GM23338 (cell line): ENCODE data around the gene LAMB3. TPM values are rescaled to one million over a fixed set of nuclear protein-coding genes. Genes with fewer than 3 reads are reported as not detected.

Source experiments
- ATAC-seq: fragments of 200-7000 bp; cut with Tn5 transposase; 3 replicates; pipeline ENCODE4 v1.9.1; 2020
- DNase-seq: peaks from one replicate; pipeline ENCODE4 v3.0.0-alpha.2; 2015; ENCODE audit warnings: low spot score
- H2AFZ ChIP-seq: fragments of 200-600 bp; sonication (generic); 2 replicates; pipeline ENCODE4 v1.8.0; 2016; ENCODE audit warnings: antibody characterized with exemption, mild to moderate bottlenecking, moderate library complexity
- H3F3A ChIP-seq: fragments of 200-600 bp; sonication (generic); replicated peaks from 2 replicates; pipeline ENCODE4 v1.8.0; 2017; ENCODE audit warnings: antibody characterized with exemption, mixed run types, low read depth
- H3K27ac ChIP-seq: fragments of 200-600 bp; sonication (generic); 2 replicates; pipeline ENCODE4 v1.6.1; 2016; ENCODE audit warnings: low read depth
- H3K27me3 ChIP-seq: fragments of 200-600 bp; sonication (generic); 2 replicates; pipeline ENCODE4 v1.8.0; 2016; ENCODE audit warnings: mild to moderate bottlenecking, mixed run types, moderate library complexity; ENCODE audit not compliant: insufficient read depth
- H3K36me3 ChIP-seq: fragments of 200-600 bp; sonication (generic); 2 replicates; pipeline ENCODE4 v1.8.0; 2016; ENCODE audit warnings: mild to moderate bottlenecking; ENCODE audit not compliant: insufficient read depth
- H3K4me1 ChIP-seq: fragments of 200-600 bp; sonication (generic); 2 replicates; pipeline ENCODE4 v1.8.0; 2016; ENCODE audit warnings: mild to moderate bottlenecking, moderate library complexity; ENCODE audit not compliant: insufficient read depth
- H3K4me2 ChIP-seq: fragments of 200-600 bp; sonication (generic); 2 replicates; pipeline ENCODE4 v1.7.1; 2017; ENCODE audit warnings: mixed run types
- H3K4me3 ChIP-seq: fragments of 200-600 bp; sonication (generic); 2 replicates; pipeline ENCODE4 v1.6.1; 2016; ENCODE audit warnings: mixed run types
- H3K79me2 ChIP-seq: fragments of 200-600 bp; sonication (generic); replicated peaks from 2 replicates; pipeline ENCODE4 v1.8.0; 2017; ENCODE audit warnings: mild to moderate bottlenecking; ENCODE audit not compliant: insufficient read depth
- H3K9me2 ChIP-seq: fragments of 200-600 bp; sonication (generic); 2 replicates; pipeline ENCODE4 v1.8.0; 2017; ENCODE audit not compliant: insufficient read depth
- H4K20me1 ChIP-seq: fragments of 200-600 bp; sonication (generic); replicated peaks from 2 replicates; pipeline ENCODE4 v1.8.0; 2017; ENCODE audit warnings: mild to moderate bottlenecking; ENCODE audit not compliant: insufficient read depth
- H3K27ac Mint-ChIP-seq: 2 replicates; pipeline ENCODE4 v1.8.0; 2020; ENCODE audit warnings: inconsistent platforms, mild to moderate bottlenecking, moderate library complexity, mixed read lengths
- H3K27me3 Mint-ChIP-seq: 3 replicates; pipeline ENCODE4 v1.8.0; 2022; ENCODE audit warnings: low read depth, mild to moderate bottlenecking, moderate library complexity, mixed read lengths, inconsistent platforms; ENCODE audit not compliant: insufficient read depth, poor library complexity
- H3K36me3 Mint-ChIP-seq: 3 replicates; pipeline ENCODE4 v1.8.0; 2021; ENCODE audit warnings: low read depth, mild to moderate bottlenecking, inconsistent platforms, moderate library complexity, mixed read lengths
- H3K4me1 Mint-ChIP-seq: 3 replicates; pipeline ENCODE4 v1.8.0; 2020; ENCODE audit warnings: mild to moderate bottlenecking, inconsistent platforms, mixed read lengths
- H3K4me3 Mint-ChIP-seq: 3 replicates; pipeline ENCODE4 v1.8.0; 2021; ENCODE audit warnings: moderate library complexity, mild to moderate bottlenecking, inconsistent platforms, mixed read lengths
- H3K9me3 Mint-ChIP-seq: 3 replicates; pipeline ENCODE4 v1.8.0; 2020; ENCODE audit warnings: moderate library complexity, mild to moderate bottlenecking, inconsistent platforms, mixed read lengths
- CREB1 ChIP-seq: fragments of 250-450 bp; sonication (Bioruptor Pico); IDR thresholded peaks from 2 replicates; pipeline ENCODE4 v1.5.0; 2020; ENCODE audit warnings: low read depth, mild to moderate bottlenecking, moderate library complexity
- JUNB ChIP-seq: IDR thresholded peaks from one replicate; pipeline ENCODE4 v1.6.1; 2016; ENCODE audit warnings: antibody characterized with exemption; ENCODE audit not compliant: unreplicated experiment
- POLR2AphosphoS5 ChIP-seq: IDR thresholded peaks from 2 replicates; pipeline ENCODE4 v1.6.1; 2016; ENCODE audit warnings: antibody characterized with exemption, low read depth
- STAT1 ChIP-seq: IDR thresholded peaks from one replicate; pipeline ENCODE4 v1.6.1; 2016; ENCODE audit warnings: antibody characterized with exemption; ENCODE audit not compliant: unreplicated experiment
- ZNF114 ChIP-seq: fragments of 250-450 bp; sonication (Bioruptor Pico); IDR thresholded peaks from 2 replicates; pipeline ENCODE4 v1.5.0; 2020; ENCODE audit warnings: mild to moderate bottlenecking, moderate library complexity
- ZNF331 ChIP-seq: fragments of 250-450 bp; sonication (Bioruptor Pico); IDR thresholded peaks from 2 replicates; pipeline ENCODE4 v1.5.0; 2020; ENCODE audit warnings: low read depth, mild to moderate bottlenecking, moderate library complexity
- ZNF462 ChIP-seq: fragments of 250-450 bp; sonication (Bioruptor Pico); IDR thresholded peaks from 2 replicates; pipeline ENCODE4 v1.5.0; 2020; ENCODE audit warnings: mild to moderate bottlenecking, moderate library complexity
- polyA plus RNA-seq: library from polyadenylated mRNA; unstranded; fragments of >200 nt; fragmentation: Nextera tagmentation; extraction: Ambion mirVana; gene quantifications from 2 replicates; pipeline ENCODE4 v1.2.1, GENCODE V29; 2016
- total RNA-seq: library from RNA; depleted of rRNA; stranded (reverse); fragments of >200 nt; shearing (Covaris generic); gene quantifications from 2 replicates; pipeline ENCODE4 v1.2.3, GENCODE V29; 2014
- TF ChIP-seq, protein P1 (sequence below), 2 experiments: fragments of 200-600 bp in 1 of 2; sonication (generic) in 1 of 2; conservative IDR thresholded peaks; 2 replicates each; pipeline versions ENCODE4 v1.5.1 to v1.6.1; 2016 to 2017; ENCODE audit warnings: antibody characterized with exemption in 2 of 2, low read depth in 2 of 2, mild to moderate bottlenecking in 2 of 2, moderate library complexity in 1 of 2
- TF ChIP-seq, protein P2 (sequence below): IDR thresholded peaks from 2 replicates; pipeline ENCODE4 v1.6.1; 2016; ENCODE audit warnings: antibody characterized with exemption
- TF ChIP-seq, protein P3 (sequence below): IDR thresholded peaks from one replicate; pipeline ENCODE4 v1.6.1; 2018; ENCODE audit warnings: antibody characterized with exemption; ENCODE audit not compliant: unreplicated experiment

The LAMB3 gene
- total and polyA plus RNA-seq, 2 experiments from 2014 or later, result 0.05 to 0.52 TPM

DNA sequence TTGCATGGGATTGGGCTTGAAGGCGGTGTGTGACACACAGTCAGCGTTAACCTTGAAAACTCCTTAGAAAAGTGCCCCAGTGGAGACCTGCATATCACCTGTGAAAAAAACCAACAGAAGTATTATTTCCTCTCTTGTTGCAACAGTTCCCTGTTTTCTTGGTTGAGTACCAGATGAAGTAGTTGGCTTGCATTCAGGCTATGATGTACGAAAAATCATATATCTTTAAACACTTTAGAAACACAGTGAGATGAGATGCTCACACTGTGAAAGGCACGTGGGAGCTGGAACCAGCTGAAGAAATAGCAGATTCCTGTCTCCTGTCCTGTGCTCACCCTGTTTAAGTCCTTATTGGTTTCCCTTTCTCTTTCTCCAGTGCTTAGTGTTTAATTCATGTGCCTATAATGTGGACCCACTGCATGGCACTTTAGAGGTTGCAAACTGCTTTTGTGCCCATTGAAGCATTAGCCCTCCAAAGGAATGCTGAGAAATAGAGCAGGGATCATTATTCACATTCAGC lies 65.9 kb downstream of the LAMB3 start:
- H2AFZ ChIP-seq, result peak overlapping the region; percentile 95
- Mint-ChIP-seq H3K4me1 (peaks cover 13% of the 10 kb centered on the region), H3K4me3 (no peak overlapping the region; the same call in 2 of the 3 replicates), H3K27me3 (peaks cover 3% of the 10 kb centered on the region), H3K27ac (no peak overlapping the region), H3K36me3 (no peaks in the 10 kb centered on the region), H3K9me3 (peaks cover 6% of the 10 kb centered on the region; the same call in 2 of the 3 replicates)
- peak overlapping the region; percentile 79 for H3K4me2 ChIP-seq
- peak overlapping the region; percentile 56 for H3K4me3 ChIP-seq
- no peaks in the 10 kb centered on the region for H3K79me2 ChIP-seq
- no peaks in the 10 kb centered on the region for H3F3A ChIP-seq
- peaks cover 28% of the 10 kb centered on the region for H3K27me3 ChIP-seq
- TF ChIP-seq POLR2AphosphoS5 (no peak), ZNF462 (CRISPR knock-in tag) (no peak), ZNF331 (CRISPR knock-in tag) (no peak), CREB1 (no peak), STAT1 (no peak), ZNF114 (CRISPR knock-in tag) (no peak), JUNB (no peak)
- TF ChIP-seq, protein P1, sequence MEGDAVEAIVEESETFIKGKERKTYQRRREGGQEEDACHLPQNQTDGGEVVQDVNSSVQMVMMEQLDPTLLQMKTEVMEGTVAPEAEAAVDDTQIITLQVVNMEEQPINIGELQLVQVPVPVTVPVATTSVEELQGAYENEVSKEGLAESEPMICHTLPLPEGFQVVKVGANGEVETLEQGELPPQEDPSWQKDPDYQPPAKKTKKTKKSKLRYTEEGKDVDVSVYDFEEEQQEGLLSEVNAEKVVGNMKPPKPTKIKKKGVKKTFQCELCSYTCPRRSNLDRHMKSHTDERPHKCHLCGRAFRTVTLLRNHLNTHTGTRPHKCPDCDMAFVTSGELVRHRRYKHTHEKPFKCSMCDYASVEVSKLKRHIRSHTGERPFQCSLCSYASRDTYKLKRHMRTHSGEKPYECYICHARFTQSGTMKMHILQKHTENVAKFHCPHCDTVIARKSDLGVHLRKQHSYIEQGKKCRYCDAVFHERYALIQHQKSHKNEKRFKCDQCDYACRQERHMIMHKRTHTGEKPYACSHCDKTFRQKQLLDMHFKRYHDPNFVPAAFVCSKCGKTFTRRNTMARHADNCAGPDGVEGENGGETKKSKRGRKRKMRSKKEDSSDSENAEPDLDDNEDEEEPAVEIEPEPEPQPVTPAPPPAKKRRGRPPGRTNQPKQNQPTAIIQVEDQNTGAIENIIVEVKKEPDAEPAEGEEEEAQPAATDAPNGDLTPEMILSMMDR (conservative IDR thresholded peaks at IDR 0.05; ENCODE audit: low read depth in 2 of 2), result no peak
- TF ChIP-seq, protein P2, sequence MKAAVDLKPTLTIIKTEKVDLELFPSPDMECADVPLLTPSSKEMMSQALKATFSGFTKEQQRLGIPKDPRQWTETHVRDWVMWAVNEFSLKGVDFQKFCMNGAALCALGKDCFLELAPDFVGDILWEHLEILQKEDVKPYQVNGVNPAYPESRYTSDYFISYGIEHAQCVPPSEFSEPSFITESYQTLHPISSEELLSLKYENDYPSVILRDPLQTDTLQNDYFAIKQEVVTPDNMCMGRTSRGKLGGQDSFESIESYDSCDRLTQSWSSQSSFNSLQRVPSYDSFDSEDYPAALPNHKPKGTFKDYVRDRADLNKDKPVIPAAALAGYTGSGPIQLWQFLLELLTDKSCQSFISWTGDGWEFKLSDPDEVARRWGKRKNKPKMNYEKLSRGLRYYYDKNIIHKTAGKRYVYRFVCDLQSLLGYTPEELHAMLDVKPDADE, result no peak
- TF ChIP-seq, protein P3, sequence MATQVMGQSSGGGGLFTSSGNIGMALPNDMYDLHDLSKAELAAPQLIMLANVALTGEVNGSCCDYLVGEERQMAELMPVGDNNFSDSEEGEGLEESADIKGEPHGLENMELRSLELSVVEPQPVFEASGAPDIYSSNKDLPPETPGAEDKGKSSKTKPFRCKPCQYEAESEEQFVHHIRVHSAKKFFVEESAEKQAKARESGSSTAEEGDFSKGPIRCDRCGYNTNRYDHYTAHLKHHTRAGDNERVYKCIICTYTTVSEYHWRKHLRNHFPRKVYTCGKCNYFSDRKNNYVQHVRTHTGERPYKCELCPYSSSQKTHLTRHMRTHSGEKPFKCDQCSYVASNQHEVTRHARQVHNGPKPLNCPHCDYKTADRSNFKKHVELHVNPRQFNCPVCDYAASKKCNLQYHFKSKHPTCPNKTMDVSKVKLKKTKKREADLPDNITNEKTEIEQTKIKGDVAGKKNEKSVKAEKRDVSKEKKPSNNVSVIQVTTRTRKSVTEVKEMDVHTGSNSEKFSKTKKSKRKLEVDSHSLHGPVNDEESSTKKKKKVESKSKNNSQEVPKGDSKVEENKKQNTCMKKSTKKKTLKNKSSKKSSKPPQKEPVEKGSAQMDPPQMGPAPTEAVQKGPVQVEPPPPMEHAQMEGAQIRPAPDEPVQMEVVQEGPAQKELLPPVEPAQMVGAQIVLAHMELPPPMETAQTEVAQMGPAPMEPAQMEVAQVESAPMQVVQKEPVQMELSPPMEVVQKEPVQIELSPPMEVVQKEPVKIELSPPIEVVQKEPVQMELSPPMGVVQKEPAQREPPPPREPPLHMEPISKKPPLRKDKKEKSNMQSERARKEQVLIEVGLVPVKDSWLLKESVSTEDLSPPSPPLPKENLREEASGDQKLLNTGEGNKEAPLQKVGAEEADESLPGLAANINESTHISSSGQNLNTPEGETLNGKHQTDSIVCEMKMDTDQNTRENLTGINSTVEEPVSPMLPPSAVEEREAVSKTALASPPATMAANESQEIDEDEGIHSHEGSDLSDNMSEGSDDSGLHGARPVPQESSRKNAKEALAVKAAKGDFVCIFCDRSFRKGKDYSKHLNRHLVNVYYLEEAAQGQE, result no peak
- no peaks in the 10 kb centered on the region for H3K36me3 ChIP-seq
- H3K9me2 ChIP-seq, result no peaks in the 10 kb centered on the region
- H4K20me1 ChIP-seq, result no peaks in the 10 kb centered on the region
- DNase-seq (no peak), ATAC-seq (no peak)
- H3K4me1 ChIP-seq, result peaks cover 16% of the 10 kb centered on the region
- H3K27ac ChIP-seq, result no peak overlapping the region
